Lung (tissue), 12 donors: Measurements from ENCODE around the gene CDC42EP1. TPM values are rescaled to one million over a fixed set of nuclear protein-coding genes. Genes with fewer than 3 reads are reported as not detected.
A peak's percentile ranks its signal among the peaks of the same experiment; 100 is the strongest.

ENCODE experiments used
- ATAC-seq: fragments of 200-7000 bp; cut with Tn5 transposase; one replicate; pipeline ENCODE4 v1.9.1; 2020; ENCODE audit warnings: moderate number of reproducible peaks; ENCODE audit not compliant: insufficient read depth, low FRiP score
- DNase-seq, 3 donors: peaks; one replicate each; pipeline ENCODE4 v3.0.0-alpha.2; 2013 to 2017
- H3K27ac ChIP-seq, 2 donors: one replicate each; pipeline ENCODE4 v1.5.1; 2013; ENCODE audit warnings: mild to moderate bottlenecking in 2 of 2, moderate library complexity in 2 of 2, control low read depth in 1 of 2, inconsistent platforms in 1 of 2, low read depth in 1 of 2, low read length in 1 of 2
- H3K27me3 ChIP-seq, 3 donors: one replicate each; pipeline ENCODE4 v1.5.1; 2013; ENCODE audit warnings: low read length in 2 of 3; ENCODE audit not compliant: control insufficient read depth in 3 of 3, insufficient read depth in 3 of 3
- H3K36me3 ChIP-seq, 4 donors: one replicate each; pipeline ENCODE4 v1.5.1; 2013; ENCODE audit warnings: low read length in 4 of 4, mild to moderate bottlenecking in 1 of 4, moderate library complexity in 1 of 4; ENCODE audit not compliant: control insufficient read depth in 4 of 4, insufficient read depth in 4 of 4
- H3K4me1 ChIP-seq, 5 donors: one replicate each; pipeline ENCODE4 v1.5.1; 2013; ENCODE audit warnings: low read length in 5 of 5, mild to moderate bottlenecking in 2 of 5, moderate library complexity in 1 of 5; ENCODE audit not compliant: control insufficient read depth in 5 of 5, insufficient read depth in 5 of 5
- H3K4me3 ChIP-seq: one replicate; pipeline ENCODE4 v1.5.1; 2013; ENCODE audit warnings: mild to moderate bottlenecking, control low read depth, moderate library complexity
- H3K9ac ChIP-seq, 2 donors: one replicate each; pipeline ENCODE4 v1.5.1; 2013; ENCODE audit warnings: low read length in 2 of 2, control low read depth in 1 of 2; ENCODE audit not compliant: insufficient read depth in 1 of 2
- H3K9me3 ChIP-seq, 4 donors: one replicate each; pipeline ENCODE4 v1.5.1; 2013; ENCODE audit warnings: low read length in 3 of 4, mild to moderate bottlenecking in 1 of 4, moderate library complexity in 1 of 4; ENCODE audit not compliant: control insufficient read depth in 4 of 4, insufficient read depth in 3 of 4
- WGBS, 2 donors: extraction: QIAGEN DNeasy Blood & Tissue Kit; methylation state at CpG; one replicate each; pipeline ENCODE4 v1.1.7; 2013; 5-methylcytosine and 5-hydroxymethylcytosine counted together
- polyA plus RNA-seq, 2 donors: library from polyadenylated mRNA; stranded (reverse); fragments of 200-250 nt; gene quantifications; one replicate each; pipeline ENCODE4 v1.2.1, GENCODE V29; 2013
- total RNA-seq, 2 donors: library from RNA; depleted of rRNA in 1 of 2; stranded (reverse); fragments of >200 nt in 1 of 2; gene quantifications; one replicate each; pipeline ENCODE4 v1.2.1, GENCODE V29; 2014 to 2021
- TF ChIP-seq, protein P1 (sequence below): IDR thresholded peaks from 2 replicates; pipeline ENCODE4 v1.5.1; 2012; ENCODE audit warnings: mild to moderate bottlenecking; ENCODE audit errors: control extremely low read depth, extremely low read depth
- donor health status: control.
- donor health status: control.
- donor health status: Bipolar disorder and iron deficiency.
- donor health status: healthy.
- donor health status: DM: yes; HTN: yes; CAD: no.

Gene CDC42EP1
- total and polyA plus RNA-seq, 4 donors: 23.9 to 77.0 (median 51.9) TPM

DNA sequence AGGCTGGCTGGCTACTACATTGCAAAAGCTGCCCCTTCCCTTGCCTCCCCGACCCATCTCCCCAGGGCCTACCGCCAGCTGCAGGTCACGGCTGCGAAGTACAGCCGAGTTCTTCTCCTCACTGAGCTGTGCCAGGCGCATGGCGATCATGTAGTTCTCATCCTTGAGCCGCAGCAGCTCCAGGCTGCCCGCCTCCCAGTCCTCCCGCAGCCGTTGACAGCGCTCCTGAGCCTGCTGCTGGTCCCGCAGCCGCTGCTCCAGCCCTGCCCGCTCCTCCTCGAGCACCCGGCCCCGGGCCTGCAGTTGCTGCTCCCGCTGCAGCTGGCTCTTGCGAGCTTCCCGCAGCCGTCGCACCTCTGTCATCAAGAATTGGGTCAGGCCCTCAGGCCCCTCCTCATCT lies 44.4 kb upstream of the CDC42EP1 start:
- no peak overlapping the region for H3K4me3 ChIP-seq
- DNase-seq (peak in 1 of 3 donors; percentile 8), ATAC-seq (no peak)
- TF ChIP-seq, protein P1, sequence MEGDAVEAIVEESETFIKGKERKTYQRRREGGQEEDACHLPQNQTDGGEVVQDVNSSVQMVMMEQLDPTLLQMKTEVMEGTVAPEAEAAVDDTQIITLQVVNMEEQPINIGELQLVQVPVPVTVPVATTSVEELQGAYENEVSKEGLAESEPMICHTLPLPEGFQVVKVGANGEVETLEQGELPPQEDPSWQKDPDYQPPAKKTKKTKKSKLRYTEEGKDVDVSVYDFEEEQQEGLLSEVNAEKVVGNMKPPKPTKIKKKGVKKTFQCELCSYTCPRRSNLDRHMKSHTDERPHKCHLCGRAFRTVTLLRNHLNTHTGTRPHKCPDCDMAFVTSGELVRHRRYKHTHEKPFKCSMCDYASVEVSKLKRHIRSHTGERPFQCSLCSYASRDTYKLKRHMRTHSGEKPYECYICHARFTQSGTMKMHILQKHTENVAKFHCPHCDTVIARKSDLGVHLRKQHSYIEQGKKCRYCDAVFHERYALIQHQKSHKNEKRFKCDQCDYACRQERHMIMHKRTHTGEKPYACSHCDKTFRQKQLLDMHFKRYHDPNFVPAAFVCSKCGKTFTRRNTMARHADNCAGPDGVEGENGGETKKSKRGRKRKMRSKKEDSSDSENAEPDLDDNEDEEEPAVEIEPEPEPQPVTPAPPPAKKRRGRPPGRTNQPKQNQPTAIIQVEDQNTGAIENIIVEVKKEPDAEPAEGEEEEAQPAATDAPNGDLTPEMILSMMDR: no peak
- 94% methylated on average over 23 of the region's 23 CpGs for WGBS, 2 donors
- peaks cover 0 to 3% (median 0%) of the 10 kb centered on the region in 4 donors for H3K9me3 ChIP-seq
- peaks cover 0 to 14% (median 10%) of the 10 kb centered on the region in 5 donors for H3K4me1 ChIP-seq
- no peak overlapping the region for H3K9ac ChIP-seq
- H3K36me3 ChIP-seq: peaks cover 0 to 4% (median 0%) of the 10 kb centered on the region in 4 donors
- H3K27ac ChIP-seq: no peak overlapping the region
- peaks cover 0 to 3% (median 0%) of the 10 kb centered on the region in 3 donors for H3K27me3 ChIP-seq

DNA sequence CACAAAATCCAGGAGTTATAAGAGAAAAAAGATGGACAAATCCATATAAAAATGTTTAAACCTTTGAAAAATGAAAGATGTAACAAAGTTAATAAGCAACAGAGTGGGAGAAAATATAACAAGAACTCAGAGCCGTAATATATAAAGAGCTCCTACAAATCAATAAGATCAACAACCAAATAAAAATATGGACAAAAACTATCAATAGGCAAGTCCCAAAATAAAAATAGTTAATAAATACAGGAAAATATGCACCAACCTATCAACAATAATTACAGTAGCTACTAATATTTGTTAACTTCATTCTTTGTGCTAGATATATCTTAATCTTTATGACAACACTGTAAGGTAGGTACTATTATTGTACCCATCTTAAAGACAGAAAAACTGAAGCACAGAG lies 43.8 kb upstream of the CDC42EP1 start:
- Histone ChIP-seq H3K4me3 (no peak overlapping the region), H3K27me3 (peaks cover 0 to 3% (median 0%) of the 10 kb centered on the region in 3 donors), H3K36me3 (peaks cover 0 to 4% (median 0%) of the 10 kb centered on the region in 4 donors), H3K4me1 (peaks cover 0 to 14% (median 10%) of the 10 kb centered on the region in 5 donors), H3K9ac (no peak overlapping the region), H3K27ac (no peak overlapping the region), H3K9me3 (peaks cover 0 to 3% (median 0%) of the 10 kb centered on the region in 4 donors)
- ATAC-seq: no peak
- TF ChIP-seq, protein P1: no peak
- 48 to 100% methylated on average over 1 of the region's 1 CpG for WGBS, 2 donors
- no peak for DNase-seq

DNA sequence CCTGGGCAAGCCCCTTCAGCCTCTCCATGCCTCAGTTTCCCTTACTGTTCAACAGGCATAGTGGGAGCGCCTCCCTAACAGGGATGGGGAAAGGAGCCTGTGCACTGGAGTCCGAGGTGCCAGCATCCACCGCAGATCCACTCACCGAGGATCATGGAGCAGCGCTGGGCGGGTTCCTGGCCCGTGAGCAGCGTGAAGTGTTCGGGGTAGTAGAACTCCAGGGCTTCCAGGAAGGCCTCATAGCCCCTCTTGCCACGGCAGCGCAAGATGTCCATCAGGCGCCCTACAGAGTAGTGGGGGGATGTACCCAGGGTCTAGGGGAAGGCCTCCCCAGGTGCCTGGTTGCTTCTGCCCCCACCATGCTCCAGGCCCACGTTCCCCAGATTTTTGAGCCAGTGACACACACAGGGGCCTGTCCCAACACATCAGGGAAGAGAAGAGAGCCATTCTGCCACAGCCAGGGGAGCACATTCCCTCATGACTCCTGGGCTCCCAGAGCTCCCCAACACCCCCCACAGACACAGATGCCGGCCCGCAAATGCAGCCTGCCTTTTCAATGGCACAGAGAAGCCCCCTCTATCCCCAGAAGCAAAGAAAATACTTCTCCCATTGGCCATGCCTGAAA lies 42.3 kb upstream of the CDC42EP1 start:
- Histone ChIP-seq H3K4me1 (peaks cover 0 to 7% (median 0%) of the 10 kb centered on the region in 5 donors), H3K27ac (peak overlapping the region; percentile 71 to 73), H3K9ac (no peak overlapping the region), H3K9me3 (peaks cover 0 to 3% (median 0%) of the 10 kb centered on the region in 4 donors), H3K36me3 (peaks cover 0 to 4% (median 0%) of the 10 kb centered on the region in 4 donors), H3K27me3 (peaks cover 0 to 3% (median 0%) of the 10 kb centered on the region in 3 donors), H3K4me3 (no peak overlapping the region)
- WGBS, 2 donors: 80 to 81% methylated on average over 15 of the region's 15 CpGs
- DNase-seq (peak in 1 of 3 donors; percentile 6), ATAC-seq (no peak)
- TF ChIP-seq, protein P1: no peak
